Astrocyte (in vitro differentiated cells and primary cell): ENCODE measurements around the gene BEST3.

ENCODE experiments used
- EZH2 ChIP-seq: IDR thresholded peaks from 2 replicates; pipeline ENCODE4 v1.6.1; 2012; ENCODE audit warnings: mild to moderate bottlenecking, low read length, inconsistent platforms; ENCODE audit not compliant: insufficient read depth
- TF ChIP-seq, protein P1 (sequence below): IDR thresholded peaks from 2 replicates; pipeline ENCODE4 v1.5.1; 2011; ENCODE audit warnings: low read depth, mild to moderate bottlenecking, inconsistent platforms, low read length, moderate library complexity; ENCODE audit not compliant: insufficient read depth

DNA sequence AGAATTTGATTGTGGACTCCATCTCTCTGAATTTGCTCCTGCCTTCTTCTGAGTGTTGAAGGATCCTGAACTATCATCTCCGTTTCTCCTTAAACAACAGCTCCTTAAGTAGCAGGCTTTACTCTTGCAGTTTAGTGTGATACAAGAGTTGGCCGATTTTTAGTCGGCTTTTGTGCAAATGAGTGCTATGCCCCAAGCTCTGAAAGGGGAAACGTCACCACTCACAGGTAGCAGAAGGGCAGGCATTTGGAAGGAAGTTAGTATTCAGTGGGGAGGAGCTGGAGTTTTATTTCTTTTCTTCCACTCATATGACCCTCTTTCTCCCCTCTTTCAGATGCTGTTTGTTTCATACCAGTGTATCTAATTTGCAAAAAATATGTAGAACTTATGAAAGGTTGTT, 51.9 kb downstream of the BEST3 start:
- no peak for TF ChIP-seq EZH2
- TF ChIP-seq, protein P1, sequence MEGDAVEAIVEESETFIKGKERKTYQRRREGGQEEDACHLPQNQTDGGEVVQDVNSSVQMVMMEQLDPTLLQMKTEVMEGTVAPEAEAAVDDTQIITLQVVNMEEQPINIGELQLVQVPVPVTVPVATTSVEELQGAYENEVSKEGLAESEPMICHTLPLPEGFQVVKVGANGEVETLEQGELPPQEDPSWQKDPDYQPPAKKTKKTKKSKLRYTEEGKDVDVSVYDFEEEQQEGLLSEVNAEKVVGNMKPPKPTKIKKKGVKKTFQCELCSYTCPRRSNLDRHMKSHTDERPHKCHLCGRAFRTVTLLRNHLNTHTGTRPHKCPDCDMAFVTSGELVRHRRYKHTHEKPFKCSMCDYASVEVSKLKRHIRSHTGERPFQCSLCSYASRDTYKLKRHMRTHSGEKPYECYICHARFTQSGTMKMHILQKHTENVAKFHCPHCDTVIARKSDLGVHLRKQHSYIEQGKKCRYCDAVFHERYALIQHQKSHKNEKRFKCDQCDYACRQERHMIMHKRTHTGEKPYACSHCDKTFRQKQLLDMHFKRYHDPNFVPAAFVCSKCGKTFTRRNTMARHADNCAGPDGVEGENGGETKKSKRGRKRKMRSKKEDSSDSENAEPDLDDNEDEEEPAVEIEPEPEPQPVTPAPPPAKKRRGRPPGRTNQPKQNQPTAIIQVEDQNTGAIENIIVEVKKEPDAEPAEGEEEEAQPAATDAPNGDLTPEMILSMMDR, result no peak
